Stimulated activated CD4-positive, alpha-beta T cell treated with anti-CD3 and anti-CD28 coated beads, Interleukin-2, amount 100 ng/mL, for 24 hours (primary cell): ENCODE measurements around the gene PDIA6.

ENCODE experiments used
- DNase-seq, 2 donors: peaks; one replicate each; pipeline ENCODE4 v3.0.0-alpha.2; 2020

PDIA6 gene

GRCh38 chr2:10762651-10763460, 49.7 kb downstream of the PDIA6 start:
- no peak for DNase-seq

- DNase-seq, result no peak
Measured at GRCh38 chr2:10761591-10761990, 51.0 kb downstream of the PDIA6 start.

GRCh38 chr2:10760794-10761504, 51.6 kb downstream of the PDIA6 start:
- no peak for DNase-seq

GRCh38 chr2:10759151-10759714, 53.4 kb downstream of the PDIA6 start:
- DNase-seq, result no peak

- DNase-seq, result no peak
Measured at GRCh38 chr2:10757814-10758286, 54.7 kb downstream of the PDIA6 start.

GRCh38 chr2:10755621-10756020, 57.0 kb downstream of the PDIA6 start:
- DNase-seq, result no peak

- no peak for DNase-seq
Measured at GRCh38 chr2:10753876-10754275, 58.7 kb downstream of the PDIA6 start.

- DNase-seq, result no peak
Measured at GRCh38 chr2:10753156-10753555, 59.4 kb downstream of the PDIA6 start.

- no peak for DNase-seq
Measured at GRCh38 chr2:10752236-10752635, 60.3 kb downstream of the PDIA6 start.

- DNase-seq, result no peak
Measured at GRCh38 chr2:10750610-10751009, 62.0 kb downstream of the PDIA6 start.

GRCh38 chr2:10742666-10743065, 69.9 kb downstream of the PDIA6 start:
- DNase-seq, result no peak

- no peak for DNase-seq
Measured at GRCh38 chr2:10741139-10741538, 71.4 kb downstream of the PDIA6 start.

GRCh38 chr2:10740226-10740625, 72.4 kb downstream of the PDIA6 start:
- no peak for DNase-seq

GRCh38 chr2:10738192-10738591, 74.4 kb downstream of the PDIA6 start:
- DNase-seq, result no peak

- DNase-seq, result no peak
Measured at GRCh38 chr2:10733980-10734379, 78.6 kb downstream of the PDIA6 start.

- DNase-seq, result no peak
Measured at GRCh38 chr2:10733566-10733925, 79.0 kb downstream of the PDIA6 start.
